Measurements from ENCODE around the gene PLEKHM3. TPM values are rescaled to one million over a fixed set of nuclear protein-coding genes. Genes with fewer than 3 reads are reported as not detected.

Gene PLEKHM3
- total and polyA plus RNA-seq, 2 of the 13 experiments (the other 11 are each of a cell fraction or from before 2014, with no cell fraction given) = 4.5 to 4.7 TPM

DNA sequence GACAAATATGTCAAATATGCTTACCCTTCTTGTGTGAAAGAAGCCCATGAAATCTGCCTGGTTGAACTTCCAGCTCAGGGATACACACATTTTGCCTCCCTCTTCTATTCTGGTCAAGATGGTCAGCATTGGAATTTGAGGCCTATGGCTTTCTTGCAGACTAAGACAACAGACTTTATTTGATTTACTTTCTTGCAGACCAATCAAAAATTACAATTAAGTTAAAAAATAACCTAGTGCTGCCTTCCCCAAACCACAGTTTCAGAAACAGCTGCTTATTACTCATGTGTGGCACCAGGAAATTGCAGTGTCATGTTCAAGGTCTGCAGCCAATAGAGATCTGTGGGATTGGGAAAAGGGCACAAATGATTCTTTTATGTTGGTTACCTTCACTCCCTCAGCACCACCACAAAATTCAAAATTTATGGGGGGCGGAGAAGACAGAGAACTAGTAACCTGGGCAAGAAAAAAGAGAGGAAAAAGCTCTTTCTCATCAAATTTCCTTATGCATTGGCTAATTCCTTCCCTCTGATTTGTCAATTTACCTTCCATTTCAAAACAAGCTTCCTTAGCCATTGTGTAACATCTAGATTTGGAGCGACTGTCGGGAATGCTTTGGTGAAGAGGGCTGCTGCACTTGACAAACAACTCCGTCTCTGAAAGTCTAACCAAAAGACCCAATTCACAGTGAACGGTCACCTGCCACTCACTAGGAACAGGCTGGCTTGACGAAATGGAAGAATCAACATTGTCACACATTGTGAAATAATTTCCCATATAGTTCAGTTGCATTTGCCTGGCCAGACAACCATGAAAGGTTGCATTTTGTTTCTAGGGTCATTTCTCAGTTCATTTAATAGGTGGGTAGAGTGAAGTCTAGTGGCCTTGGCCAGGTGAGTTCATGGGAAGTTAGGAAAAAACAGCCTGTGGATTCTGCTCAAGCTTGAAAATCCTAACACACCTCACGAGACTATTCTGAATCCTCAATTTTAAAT lies 155.2 kb downstream of the PLEKHM3 start (continued):
- TF ChIP-seq IRF2 (CRISPR knock-in tag; IDR thresholded peaks at IDR 0.05) (peak; percentile 90), TOE1 (CRISPR knock-in tag; IDR thresholded peaks at IDR 0.05) (0 out of 2 replicates have a peak, but pooled peaks have one; percentile 32), ZMYM4 (CRISPR knock-in tag; IDR thresholded peaks at IDR 0.05) (peak; percentile 92), MBD4 (IDR thresholded peaks at IDR 0.05; ENCODE audit: borderline replicate concordance, low read length) (no peak; the same call in none of the 2 replicates), JUNB (CRISPR knock-in tag; IDR thresholded peaks at IDR 0.05; ENCODE audit: borderline replicate concordance) (0 out of 2 replicates have a peak, but pooled peaks have one; percentile 58), CREM (IDR thresholded peaks at IDR 0.05) (peak; percentile 95), CREM (CRISPR knock-in tag; IDR thresholded peaks at IDR 0.05) (no peak), ZNF207 (IDR thresholded peaks at IDR 0.05; ENCODE audit: borderline replicate concordance) (no peak), FOSL2 (CRISPR knock-in tag; IDR thresholded peaks at IDR 0.05) (peak; percentile 91), ZNF839 (CRISPR knock-in tag; IDR thresholded peaks at IDR 0.05; ENCODE audit: borderline replicate concordance) (no peak), FOXM1 (CRISPR knock-in tag; IDR thresholded peaks at IDR 0.05) (peak; percentile 66), BRD4 (CRISPR knock-in tag; IDR thresholded peaks at IDR 0.05) (peak; percentile 68; the same call in 1 of the 2 replicates), SOX13 (IDR thresholded peaks at IDR 0.05) (peak; percentile 91), SOX13 (CRISPR knock-in tag; conservative IDR thresholded peaks at IDR 0.05 in 1 of 2, IDR thresholded peaks at IDR 0.05 in 1 of 2) (peak in 1 of 2 experiments; percentile 98; a peak in 2 of 4 replicates), ZNF772 (CRISPR knock-in tag; IDR thresholded peaks at IDR 0.05) (peak; percentile 78; the same call in 1 of the 2 replicates)
- TF ChIP-seq, protein P1, sequence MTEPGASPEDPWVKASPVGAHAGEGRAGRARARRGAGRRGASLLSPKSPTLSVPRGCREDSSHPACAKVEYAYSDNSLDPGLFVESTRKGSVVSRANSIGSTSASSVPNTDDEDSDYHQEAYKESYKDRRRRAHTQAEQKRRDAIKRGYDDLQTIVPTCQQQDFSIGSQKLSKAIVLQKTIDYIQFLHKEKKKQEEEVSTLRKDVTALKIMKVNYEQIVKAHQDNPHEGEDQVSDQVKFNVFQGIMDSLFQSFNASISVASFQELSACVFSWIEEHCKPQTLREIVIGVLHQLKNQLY (CRISPR knock-in tag; IDR thresholded peaks at IDR 0.05) = peak; percentile 79
- TF ChIP-seq, protein P2, sequence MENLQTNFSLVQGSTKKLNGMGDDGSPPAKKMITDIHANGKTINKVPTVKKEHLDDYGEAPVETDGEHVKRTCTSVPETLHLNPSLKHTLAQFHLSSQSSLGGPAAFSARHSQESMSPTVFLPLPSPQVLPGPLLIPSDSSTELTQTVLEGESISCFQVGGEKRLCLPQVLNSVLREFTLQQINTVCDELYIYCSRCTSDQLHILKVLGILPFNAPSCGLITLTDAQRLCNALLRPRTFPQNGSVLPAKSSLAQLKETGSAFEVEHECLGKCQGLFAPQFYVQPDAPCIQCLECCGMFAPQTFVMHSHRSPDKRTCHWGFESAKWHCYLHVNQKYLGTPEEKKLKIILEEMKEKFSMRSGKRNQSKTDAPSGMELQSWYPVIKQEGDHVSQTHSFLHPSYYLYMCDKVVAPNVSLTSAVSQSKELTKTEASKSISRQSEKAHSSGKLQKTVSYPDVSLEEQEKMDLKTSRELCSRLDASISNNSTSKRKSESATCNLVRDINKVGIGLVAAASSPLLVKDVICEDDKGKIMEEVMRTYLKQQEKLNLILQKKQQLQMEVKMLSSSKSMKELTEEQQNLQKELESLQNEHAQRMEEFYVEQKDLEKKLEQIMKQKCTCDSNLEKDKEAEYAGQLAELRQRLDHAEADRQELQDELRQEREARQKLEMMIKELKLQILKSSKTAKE (CRISPR knock-in tag; IDR thresholded peaks at IDR 0.05; ENCODE audit: borderline replicate concordance) = peak; percentile 99
- TF ChIP-seq, protein P3, sequence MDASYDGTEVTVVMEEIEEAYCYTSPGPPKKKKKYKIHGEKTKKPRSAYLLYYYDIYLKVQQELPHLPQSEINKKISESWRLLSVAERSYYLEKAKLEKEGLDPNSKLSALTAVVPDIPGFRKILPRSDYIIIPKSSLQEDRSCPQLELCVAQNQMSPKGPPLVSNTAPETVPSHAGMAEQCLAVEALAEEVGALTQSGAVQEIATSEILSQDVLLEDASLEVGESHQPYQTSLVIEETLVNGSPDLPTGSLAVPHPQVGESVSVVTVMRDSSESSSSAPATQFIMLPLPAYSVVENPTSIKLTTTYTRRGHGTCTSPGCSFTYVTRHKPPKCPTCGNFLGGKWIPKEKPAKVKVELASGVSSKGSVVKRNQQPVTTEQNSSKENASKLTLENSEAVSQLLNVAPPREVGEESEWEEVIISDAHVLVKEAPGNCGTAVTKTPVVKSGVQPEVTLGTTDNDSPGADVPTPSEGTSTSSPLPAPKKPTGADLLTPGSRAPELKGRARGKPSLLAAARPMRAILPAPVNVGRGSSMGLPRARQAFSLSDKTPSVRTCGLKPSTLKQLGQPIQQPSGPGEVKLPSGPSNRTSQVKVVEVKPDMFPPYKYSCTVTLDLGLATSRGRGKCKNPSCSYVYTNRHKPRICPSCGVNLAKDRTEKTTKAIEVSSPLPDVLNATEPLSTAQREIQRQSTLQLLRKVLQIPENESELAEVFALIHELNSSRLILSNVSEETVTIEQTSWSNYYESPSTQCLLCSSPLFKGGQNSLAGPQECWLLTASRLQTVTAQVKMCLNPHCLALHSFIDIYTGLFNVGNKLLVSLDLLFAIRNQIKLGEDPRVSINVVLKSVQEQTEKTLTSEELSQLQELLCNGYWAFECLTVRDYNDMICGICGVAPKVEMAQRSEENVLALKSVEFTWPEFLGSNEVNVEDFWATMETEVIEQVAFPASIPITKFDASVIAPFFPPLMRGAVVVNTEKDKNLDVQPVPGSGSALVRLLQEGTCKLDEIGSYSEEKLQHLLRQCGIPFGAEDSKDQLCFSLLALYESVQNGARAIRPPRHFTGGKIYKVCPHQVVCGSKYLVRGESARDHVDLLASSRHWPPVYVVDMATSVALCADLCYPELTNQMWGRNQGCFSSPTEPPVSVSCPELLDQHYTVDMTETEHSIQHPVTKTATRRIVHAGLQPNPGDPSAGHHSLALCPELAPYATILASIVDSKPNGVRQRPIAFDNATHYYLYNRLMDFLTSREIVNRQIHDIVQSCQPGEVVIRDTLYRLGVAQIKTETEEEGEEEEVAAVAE (CRISPR knock-in tag; IDR thresholded peaks at IDR 0.05; ENCODE audit: borderline replicate concordance) = peak; percentile 78

Measured in HepG2 (cell line).